ENCODE results near the gene COL13A1. TPM values are rescaled to one million over a fixed set of nuclear protein-coding genes. Genes with fewer than 3 reads are reported as not detected.

The COL13A1 gene
- total and polyA plus RNA-seq, 4 donors: 0.17 to 0.47 (median 0.18) TPM

- no peaks in the 10 kb centered on the region for H3K9me3 ChIP-seq (ENCODE audit: control insufficient read depth in 4 of 4, low read length in 3 of 4)
- H3K4me3 ChIP-seq (ENCODE audit: low read depth in 1 of 3, low read length in 3 of 3): no peak overlapping the region
- H3K27ac ChIP-seq (ENCODE audit: low read depth in 1 of 2, low read length in 2 of 2): no peak overlapping the region
- DNase-seq (ENCODE audit: low spot score): no peak
- no peaks in the 10 kb centered on the region for H3K36me3 ChIP-seq (ENCODE audit: control insufficient read depth in 4 of 4, insufficient read depth in 3 of 4, low read depth in 1 of 4, low read length in 3 of 4)
- WGBS: 81% methylated on average over 2 of the region's 2 CpGs
- H3K4me1 ChIP-seq (ENCODE audit: control insufficient read depth in 4 of 4, insufficient read depth in 4 of 4, low read length in 3 of 4): peaks cover 7 to 8% (median 7%) of the 10 kb centered on the region in 4 donors
- TF ChIP-seq HNF4A (conservative IDR thresholded peaks at IDR 0.05) (no peak), EGR1 (IDR thresholded peaks at IDR 0.05; ENCODE audit: low read depth in 2 of 2) (no peak), NR2F2 (IDR thresholded peaks at IDR 0.05) (no peak), REST (IDR thresholded peaks at IDR 0.05) (no peak), HNF4G (IDR thresholded peaks at IDR 0.05) (no peak), RAD21 (IDR thresholded peaks at IDR 0.05) (no peak), SP1 (IDR thresholded peaks at IDR 0.05) (no peak), JUND (IDR thresholded peaks at IDR 0.05) (no peak), FOXA1 (IDR thresholded peaks at IDR 0.05) (no peak), RXRA (IDR thresholded peaks at IDR 0.05) (no peak), YY1 (IDR thresholded peaks at IDR 0.05) (no peak), MAX (IDR thresholded peaks at IDR 0.05) (no peak), ZBTB33 (IDR thresholded peaks at IDR 0.05) (no peak), FOXA2 (IDR thresholded peaks at IDR 0.05) (no peak)
- H3K27me3 ChIP-seq (ENCODE audit: control insufficient read depth in 4 of 4, insufficient read depth in 4 of 4, low read length in 3 of 4): peaks cover 0 to 3% (median 0%) of the 10 kb centered on the region in 4 donors
- H3K9ac ChIP-seq (ENCODE audit: low read depth in 1 of 2, low read length in 2 of 2): no peak overlapping the region
Observed at GRCh38 chr10:69807122-69807521, 5.4 kb downstream of the COL13A1 start.

GRCh38 chr10:69807696-69808095 lies 6.0 kb downstream of the COL13A1 start:
- no peak overlapping the region for H3K9ac ChIP-seq (ENCODE audit: low read depth in 1 of 2, low read length in 2 of 2)
- H3K4me3 ChIP-seq (ENCODE audit: low read depth in 1 of 3, low read length in 3 of 3): no peak overlapping the region
- peaks cover 1 to 2% (median 2%) of the 10 kb centered on the region in 4 donors for H3K4me1 ChIP-seq (ENCODE audit: control insufficient read depth in 4 of 4, insufficient read depth in 4 of 4, low read length in 3 of 4)
- 57% methylated on average over 2 of the region's 2 CpGs for WGBS
- TF ChIP-seq MAX (IDR thresholded peaks at IDR 0.05) (no peak), HNF4A (conservative IDR thresholded peaks at IDR 0.05) (no peak), SP1 (IDR thresholded peaks at IDR 0.05) (no peak), FOXA2 (IDR thresholded peaks at IDR 0.05) (no peak), ATF3 (IDR thresholded peaks at IDR 0.05) (no peak), CTCF (IDR thresholded peaks at IDR 0.05; ENCODE audit: low read depth, low read length, missing input control) (no peak)
- H3K27ac ChIP-seq (ENCODE audit: low read depth in 1 of 2, low read length in 2 of 2): no peak overlapping the region
- H3K9me3 ChIP-seq (ENCODE audit: control insufficient read depth in 4 of 4, low read length in 3 of 4): no peaks in the 10 kb centered on the region
- H3K27me3 ChIP-seq (ENCODE audit: control insufficient read depth in 4 of 4, insufficient read depth in 4 of 4, low read length in 3 of 4): no peaks in the 10 kb centered on the region
- DNase-seq (ENCODE audit: low spot score): no peak
- H3K36me3 ChIP-seq (ENCODE audit: control insufficient read depth in 4 of 4, insufficient read depth in 3 of 4, low read depth in 1 of 4, low read length in 3 of 4): no peaks in the 10 kb centered on the region
